ENCODE data around the gene PHF23. TPM values are rescaled to one million over a fixed set of nuclear protein-coding genes. Genes with fewer than 3 reads are reported as not detected.

Gene PHF23
- total RNA-seq, 6 experiments from 2014 or later, result 57.0 to 75.0 (median 68.2) TPM

DNA sequence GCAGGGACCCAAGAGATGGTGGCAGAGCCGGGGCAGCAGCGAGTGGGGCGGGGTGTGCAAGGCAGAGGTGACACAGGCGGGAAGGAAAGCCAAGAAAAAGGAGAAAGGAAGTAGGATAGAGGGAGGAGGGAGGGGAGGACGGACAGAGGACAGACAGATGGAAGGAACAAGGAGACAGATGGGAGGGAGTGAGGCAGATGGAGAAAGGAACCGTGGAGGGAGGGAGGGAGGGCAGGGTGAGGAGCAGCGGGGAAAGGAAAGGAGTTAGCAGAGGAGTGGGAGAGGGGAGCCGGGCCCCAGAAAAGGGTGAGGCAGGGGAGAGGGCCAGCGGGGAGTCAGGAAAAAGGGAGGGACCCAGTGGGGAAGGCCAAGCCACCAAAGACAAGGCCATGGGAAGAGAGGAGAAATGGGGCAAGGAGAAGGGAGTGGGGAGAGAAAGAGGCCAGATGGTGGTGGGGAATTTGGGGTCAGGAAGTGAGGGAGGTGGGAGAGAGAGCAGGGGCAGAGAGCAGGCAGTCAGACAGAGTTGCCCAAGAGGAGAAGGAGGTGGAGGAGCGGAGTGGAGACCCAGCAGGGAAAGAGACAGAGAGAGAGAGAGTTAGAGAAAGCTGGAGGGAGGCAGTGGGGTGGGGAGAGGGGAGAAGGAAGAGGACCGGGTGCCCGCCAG, 46.9 kb downstream of the PHF23 start:
- no peaks in the 10 kb centered on the region for H3K4me1 Mint-ChIP-seq (ENCODE audit: low read depth)
- no peak overlapping the region for H3K4me3 Mint-ChIP-seq
- no peak for DNase-seq
- no peak overlapping the region for H3K27ac Mint-ChIP-seq
- H3K9me3 Mint-ChIP-seq, result no peaks in the 10 kb centered on the region
- peaks cover 17% of the 10 kb centered on the region for H3K36me3 Mint-ChIP-seq (ENCODE audit: low read depth)
- TF ChIP-seq, protein P1, sequence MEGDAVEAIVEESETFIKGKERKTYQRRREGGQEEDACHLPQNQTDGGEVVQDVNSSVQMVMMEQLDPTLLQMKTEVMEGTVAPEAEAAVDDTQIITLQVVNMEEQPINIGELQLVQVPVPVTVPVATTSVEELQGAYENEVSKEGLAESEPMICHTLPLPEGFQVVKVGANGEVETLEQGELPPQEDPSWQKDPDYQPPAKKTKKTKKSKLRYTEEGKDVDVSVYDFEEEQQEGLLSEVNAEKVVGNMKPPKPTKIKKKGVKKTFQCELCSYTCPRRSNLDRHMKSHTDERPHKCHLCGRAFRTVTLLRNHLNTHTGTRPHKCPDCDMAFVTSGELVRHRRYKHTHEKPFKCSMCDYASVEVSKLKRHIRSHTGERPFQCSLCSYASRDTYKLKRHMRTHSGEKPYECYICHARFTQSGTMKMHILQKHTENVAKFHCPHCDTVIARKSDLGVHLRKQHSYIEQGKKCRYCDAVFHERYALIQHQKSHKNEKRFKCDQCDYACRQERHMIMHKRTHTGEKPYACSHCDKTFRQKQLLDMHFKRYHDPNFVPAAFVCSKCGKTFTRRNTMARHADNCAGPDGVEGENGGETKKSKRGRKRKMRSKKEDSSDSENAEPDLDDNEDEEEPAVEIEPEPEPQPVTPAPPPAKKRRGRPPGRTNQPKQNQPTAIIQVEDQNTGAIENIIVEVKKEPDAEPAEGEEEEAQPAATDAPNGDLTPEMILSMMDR (IDR thresholded peaks at IDR 0.05), result no peak
- H3K27me3 Mint-ChIP-seq (ENCODE audit: insufficient read depth), result peaks cover 4% of the 10 kb centered on the region

GRCh38 chr17:7191571-7192270, 47.5 kb downstream of the PHF23 start:
- H3K4me1 Mint-ChIP-seq (ENCODE audit: low read depth), result no peaks in the 10 kb centered on the region
- TF ChIP-seq, protein P1 (IDR thresholded peaks at IDR 0.05), result no peak

DNA sequence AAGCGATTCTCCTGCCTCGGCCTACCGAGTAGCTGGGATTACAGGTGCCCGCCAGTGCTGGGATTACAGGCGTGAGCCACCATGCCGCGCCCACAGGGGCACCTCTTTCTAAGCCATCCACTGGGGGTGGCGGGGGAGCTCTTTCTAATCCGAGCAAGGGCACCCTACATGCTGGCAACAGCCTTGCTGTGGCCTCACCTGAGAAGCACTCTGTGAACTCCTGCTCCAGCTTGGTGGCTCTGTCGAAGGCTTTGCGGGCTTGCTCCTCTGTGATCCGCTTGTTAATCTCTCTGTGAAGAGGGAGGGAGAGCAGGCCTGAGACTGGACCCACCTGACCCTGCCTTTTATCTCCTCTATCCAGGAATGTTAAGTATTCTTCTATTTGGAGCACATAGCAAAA, 48.2 kb downstream of the PHF23 start:
- TF ChIP-seq, protein P1 (IDR thresholded peaks at IDR 0.05), result no peak
- H3K27me3 Mint-ChIP-seq (ENCODE audit: insufficient read depth), result peaks cover 4% of the 10 kb centered on the region
- no peak for DNase-seq
- no peaks in the 10 kb centered on the region for H3K4me1 Mint-ChIP-seq (ENCODE audit: low read depth)
- H3K27ac Mint-ChIP-seq, result no peak overlapping the region
- H3K4me3 Mint-ChIP-seq, result no peak overlapping the region
- H3K9me3 Mint-ChIP-seq, result no peaks in the 10 kb centered on the region
- peaks cover 18% of the 10 kb centered on the region for H3K36me3 Mint-ChIP-seq (ENCODE audit: low read depth)

More at GRCh38 chr17:7191571-7192270, 47.5 kb downstream of the PHF23 start:
- Mint-ChIP-seq H3K9me3 (no peaks in the 10 kb centered on the region), H3K27me3 (ENCODE audit: insufficient read depth) (peaks cover 4% of the 10 kb centered on the region), H3K4me3 (no peak overlapping the region), H3K36me3 (ENCODE audit: low read depth) (peaks cover 13% of the 10 kb centered on the region), H3K27ac (no peak overlapping the region)
- DNase-seq, result no peak

DNA sequence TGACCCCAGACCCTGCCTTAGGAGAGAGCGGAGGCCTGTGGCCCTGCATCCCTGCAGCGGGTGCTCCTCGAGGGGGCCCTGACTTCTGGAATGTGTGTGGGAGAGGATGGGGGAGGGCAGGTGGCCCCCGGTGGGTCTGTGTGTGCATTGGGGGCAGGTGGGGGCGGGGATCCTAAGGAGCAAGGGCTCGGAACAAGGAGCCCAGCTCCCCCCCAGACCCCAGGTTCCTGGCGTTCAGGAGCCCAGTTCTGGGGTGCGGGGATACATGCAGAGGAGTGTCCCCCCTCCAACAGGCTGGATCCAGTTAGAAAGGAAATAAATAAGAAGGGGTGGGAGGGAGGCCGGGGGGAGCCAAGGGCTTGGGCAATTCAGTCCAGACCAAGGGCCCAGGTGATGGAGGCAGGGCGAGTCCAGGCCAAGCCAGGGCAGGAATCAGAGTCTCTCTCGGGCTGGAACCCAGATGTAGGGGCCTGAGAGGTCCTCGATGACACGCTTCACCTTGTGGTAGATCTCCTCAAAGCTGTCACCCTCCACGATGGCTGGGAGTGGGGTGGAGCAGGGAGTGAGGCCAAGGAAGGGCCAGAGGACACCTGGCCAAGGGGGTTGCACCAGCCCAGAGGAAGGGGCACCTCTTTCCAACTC, 48.9 kb downstream of the PHF23 start:
- Mint-ChIP-seq H3K36me3 (ENCODE audit: low read depth) (peaks cover 17% of the 10 kb centered on the region), H3K27me3 (ENCODE audit: insufficient read depth) (peaks cover 4% of the 10 kb centered on the region), H3K4me1 (ENCODE audit: low read depth) (no peaks in the 10 kb centered on the region), H3K9me3 (no peaks in the 10 kb centered on the region), H3K4me3 (no peak overlapping the region), H3K27ac (no peak overlapping the region)
- TF ChIP-seq, protein P1 (IDR thresholded peaks at IDR 0.05), result no peak
- DNase-seq, result no peak

DNA sequence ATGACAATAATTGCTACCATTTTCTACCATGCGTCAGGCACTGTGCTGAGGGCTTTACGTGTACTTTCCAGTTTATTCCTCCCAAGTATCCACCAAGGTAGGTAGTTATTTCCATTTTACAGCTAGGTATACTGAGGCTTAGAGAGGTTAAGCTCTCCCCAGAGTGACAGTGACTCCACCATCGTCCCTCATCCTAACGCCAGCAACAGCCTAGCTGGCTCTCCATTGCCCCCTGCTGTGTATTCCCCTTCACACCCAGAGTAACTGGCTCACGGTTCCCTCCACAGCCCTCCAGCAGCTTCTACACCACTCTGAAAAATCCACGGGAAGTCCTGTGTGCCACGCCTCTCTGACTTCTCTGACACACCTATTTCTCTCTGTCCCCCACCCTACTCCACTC, 53.0 kb downstream of the PHF23 start:
- no peak for DNase-seq

More for the DNA sequence above, 53.0 kb downstream of the PHF23 start:
- TF ChIP-seq, protein P1 (IDR thresholded peaks at IDR 0.05), result peak; percentile 50
- H3K4me3 Mint-ChIP-seq, result no peak overlapping the region
- peaks cover 6% of the 10 kb centered on the region; the same call in 1 of the 2 replicates for H3K4me1 Mint-ChIP-seq (ENCODE audit: low read depth)
- H3K27me3 Mint-ChIP-seq (ENCODE audit: insufficient read depth), result peaks cover 2% of the 10 kb centered on the region
- H3K9me3 Mint-ChIP-seq, result no peaks in the 10 kb centered on the region
- H3K36me3 Mint-ChIP-seq (ENCODE audit: low read depth), result peaks cover 7% of the 10 kb centered on the region; the same call in 1 of the 2 replicates
- H3K27ac Mint-ChIP-seq, result peak overlapping the region; percentile 1; the same call in 1 of the 2 replicates

Small RNAs within 50 kb of the gene (microRNA-seq; reads per million reads assigned to microRNA genes)
- 3,089 reads per million, percentile 84 among the genes with 10 or more reads in this experiment for gene MIR324

Other genes starting within 250 kb of the PHF23 start
- not detected for gene ALOX12, start 243.4 kb downstream of the PHF23 start, total RNA-seq (2021; fragmentation: NEBNext Ultra II Directional; extraction: Animal tissue kit (Norgen Biotek cat#: 25700))
- gene RNASEK, start 226.8 kb downstream of the PHF23 start, total RNA-seq (2021; fragmentation: NEBNext Ultra II Directional; extraction: Animal tissue kit (Norgen Biotek cat#: 25700)), result 100 to 1,000 TPM; 286 to 382 (median 343) TPM
- not detected for gene BCL6B, start 216.4 kb downstream of the PHF23 start, total RNA-seq (2021; fragmentation: NEBNext Ultra II Directional; extraction: Animal tissue kit (Norgen Biotek cat#: 25700))
- gene SLC16A13, start 203.4 kb downstream of the PHF23 start, total RNA-seq (2021; fragmentation: NEBNext Ultra II Directional; extraction: Animal tissue kit (Norgen Biotek cat#: 25700)), result 1 to 10 TPM; 1.6 to 3.4 (median 1.9) TPM
- gene SLC16A11, start 195.4 kb downstream of the PHF23 start, total RNA-seq (2021; fragmentation: NEBNext Ultra II Directional; extraction: Animal tissue kit (Norgen Biotek cat#: 25700)), result not detected
- gene CLEC10A, start 159.2 kb downstream of the PHF23 start, total RNA-seq (2021; fragmentation: NEBNext Ultra II Directional; extraction: Animal tissue kit (Norgen Biotek cat#: 25700)), result not detected
- gene ASGR2, start 124.6 kb downstream of the PHF23 start, total RNA-seq (2021; fragmentation: NEBNext Ultra II Directional; extraction: Animal tissue kit (Norgen Biotek cat#: 25700)), result not detected
- 1 to 10 TPM in 2 of 6 experiments, under 1 TPM in 4; 0.71 to 1.4 (median 0.83) TPM for gene ASGR1, start 60.1 kb downstream of the PHF23 start, total RNA-seq (2021; fragmentation: NEBNext Ultra II Directional; extraction: Animal tissue kit (Norgen Biotek cat#: 25700))
- gene DLG4, start 19.6 kb downstream of the PHF23 start, total RNA-seq (2021; fragmentation: NEBNext Ultra II Directional; extraction: Animal tissue kit (Norgen Biotek cat#: 25700)), result 10 to 100 TPM; 27.8 to 34.3 (median 28.1) TPM
- 100 to 1,000 TPM; 378 to 463 (median 405) TPM for gene ACADVL, start 19.5 kb downstream of the PHF23 start, total RNA-seq (2021; fragmentation: NEBNext Ultra II Directional; extraction: Animal tissue kit (Norgen Biotek cat#: 25700))
- 10 to 100 TPM; 24.9 to 29.1 (median 27.0) TPM for gene DVL2, start 4.9 kb downstream of the PHF23 start, total RNA-seq (2021; fragmentation: NEBNext Ultra II Directional; extraction: Animal tissue kit (Norgen Biotek cat#: 25700))
- 100 to 1,000 TPM; 399 to 470 (median 426) TPM for gene GABARAP, start 3.0 kb upstream of the PHF23 start, total RNA-seq (2021; fragmentation: NEBNext Ultra II Directional; extraction: Animal tissue kit (Norgen Biotek cat#: 25700))
- 100 to 1,000 TPM; 127 to 168 (median 146) TPM for gene CTDNEP1, start 12.3 kb upstream of the PHF23 start, total RNA-seq (2021; fragmentation: NEBNext Ultra II Directional; extraction: Animal tissue kit (Norgen Biotek cat#: 25700))
- gene ELP5, start 12.8 kb upstream of the PHF23 start, total RNA-seq (2021; fragmentation: NEBNext Ultra II Directional; extraction: Animal tissue kit (Norgen Biotek cat#: 25700)), result 10 to 100 TPM; 28.7 to 36.1 (median 34.0) TPM
- gene CLDN7, start 23.0 kb upstream of the PHF23 start, total RNA-seq (2021; fragmentation: NEBNext Ultra II Directional; extraction: Animal tissue kit (Norgen Biotek cat#: 25700)), result 1 to 10 TPM in 4 of 6 experiments, under 1 TPM in 2; 0.43 to 3.0 (median 1.7) TPM
- gene SLC2A4, start 42.3 kb upstream of the PHF23 start, total RNA-seq (2021; fragmentation: NEBNext Ultra II Directional; extraction: Animal tissue kit (Norgen Biotek cat#: 25700)), result under 1 TPM in 5 of 6 experiments, not detected in 1; 0.07 to 0.09 (median 0.09) TPM
- gene YBX2, start 55.2 kb upstream of the PHF23 start, total RNA-seq (2021; fragmentation: NEBNext Ultra II Directional; extraction: Animal tissue kit (Norgen Biotek cat#: 25700)), result not detected
- 1,000 to 10,000 TPM; 1,011 to 1,116 (median 1,072) TPM for gene EIF5A, start 68.2 kb upstream of the PHF23 start, total RNA-seq (2021; fragmentation: NEBNext Ultra II Directional; extraction: Animal tissue kit (Norgen Biotek cat#: 25700))
- 10 to 100 TPM; 34.7 to 45.2 (median 40.7) TPM for gene GPS2, start 75.9 kb upstream of the PHF23 start, total RNA-seq (2021; fragmentation: NEBNext Ultra II Directional; extraction: Animal tissue kit (Norgen Biotek cat#: 25700))
- 10 to 100 TPM; 18.7 to 24.6 (median 20.4) TPM for gene NEURL4, start 89.9 kb upstream of the PHF23 start, total RNA-seq (2021; fragmentation: NEBNext Ultra II Directional; extraction: Animal tissue kit (Norgen Biotek cat#: 25700))
- gene ACAP1, start 97.1 kb upstream of the PHF23 start, total RNA-seq (2021; fragmentation: NEBNext Ultra II Directional; extraction: Animal tissue kit (Norgen Biotek cat#: 25700)), result 1 to 10 TPM; 3.2 to 6.4 (median 4.9) TPM
- gene KCTD11, start 112.7 kb upstream of the PHF23 start, total RNA-seq (2021; fragmentation: NEBNext Ultra II Directional; extraction: Animal tissue kit (Norgen Biotek cat#: 25700)), result 10 to 100 TPM; 11.2 to 14.5 (median 12.6) TPM
- not detected for gene TMEM95, start 115.7 kb upstream of the PHF23 start, total RNA-seq (2021; fragmentation: NEBNext Ultra II Directional; extraction: Animal tissue kit (Norgen Biotek cat#: 25700))
- gene TNK1, start 141.6 kb upstream of the PHF23 start, total RNA-seq (2021; fragmentation: NEBNext Ultra II Directional; extraction: Animal tissue kit (Norgen Biotek cat#: 25700)), result under 1 TPM; 0.20 to 0.41 (median 0.26) TPM
- gene PLSCR3, start 155.1 kb upstream of the PHF23 start, total RNA-seq (2021; fragmentation: NEBNext Ultra II Directional; extraction: Animal tissue kit (Norgen Biotek cat#: 25700)), result 100 to 1,000 TPM in 1 of 6 experiments, 10 to 100 TPM in 5; 85.6 to 114 (median 98.5) TPM
- 10 to 100 TPM; 52.2 to 79.1 (median 72.3) TPM for gene TMEM256, start 164.6 kb upstream of the PHF23 start, total RNA-seq (2021; fragmentation: NEBNext Ultra II Directional; extraction: Animal tissue kit (Norgen Biotek cat#: 25700))
- 10 to 100 TPM; 41.3 to 57.3 (median 46.2) TPM for gene NLGN2, start 168.4 kb upstream of the PHF23 start, total RNA-seq (2021; fragmentation: NEBNext Ultra II Directional; extraction: Animal tissue kit (Norgen Biotek cat#: 25700))
- gene SPEM1, start 180.9 kb upstream of the PHF23 start, total RNA-seq (2021; fragmentation: NEBNext Ultra II Directional; extraction: Animal tissue kit (Norgen Biotek cat#: 25700)), result not detected
- gene SPEM2, start 186.2 kb upstream of the PHF23 start, total RNA-seq (2021; fragmentation: NEBNext Ultra II Directional; extraction: Animal tissue kit (Norgen Biotek cat#: 25700)), result not detected
- not detected for gene SPEM3, start 189.4 kb upstream of the PHF23 start, total RNA-seq (2021; fragmentation: NEBNext Ultra II Directional; extraction: Animal tissue kit (Norgen Biotek cat#: 25700))
- gene TMEM102, start 196.0 kb upstream of the PHF23 start, total RNA-seq (2021; fragmentation: NEBNext Ultra II Directional; extraction: Animal tissue kit (Norgen Biotek cat#: 25700)), result 1 to 10 TPM; 2.2 to 2.9 (median 2.8) TPM
- under 1 TPM in 3 of 6 experiments, not detected in 3; 0.10 to 0.31 (median 0.24) TPM for gene FGF11, start 200.1 kb upstream of the PHF23 start, total RNA-seq (2021; fragmentation: NEBNext Ultra II Directional; extraction: Animal tissue kit (Norgen Biotek cat#: 25700))
- gene CHRNB1, start 205.6 kb upstream of the PHF23 start, total RNA-seq (2021; fragmentation: NEBNext Ultra II Directional; extraction: Animal tissue kit (Norgen Biotek cat#: 25700)), result 1 to 10 TPM; 2.0 to 2.8 (median 2.4) TPM
- gene ZBTB4, start 240.2 kb upstream of the PHF23 start, total RNA-seq (2021; fragmentation: NEBNext Ultra II Directional; extraction: Animal tissue kit (Norgen Biotek cat#: 25700)), result 10 to 100 TPM; 62.7 to 75.9 (median 68.6) TPM
- gene SLC35G6, start 242.0 kb upstream of the PHF23 start, total RNA-seq (2021; fragmentation: NEBNext Ultra II Directional; extraction: Animal tissue kit (Norgen Biotek cat#: 25700)), result not detected
- 100 to 1,000 TPM; 111 to 127 (median 118) TPM for gene POLR2A, start 244.9 kb upstream of the PHF23 start, total RNA-seq (2021; fragmentation: NEBNext Ultra II Directional; extraction: Animal tissue kit (Norgen Biotek cat#: 25700))